Esophagus squamous epithelium (tissue), 4 donors: ENCODE measurements around the gene CAPNS2.

Experiments
- CTCF ChIP-seq, 6 experiments: fragments of 450-650 bp in 4 of 6; fragments of 200-600 bp in 2 of 6; sonication (generic) in 2 of 6; IDR thresholded peaks; one replicate each; pipeline ENCODE4 v1.5.1; 2016 to 2019; ENCODE audit warnings: antibody characterized with exemption in 6 of 6, mild to moderate bottlenecking in 4 of 6, moderate library complexity in 4 of 6
- POLR2A ChIP-seq, 4 donors: fragments of 450-650 bp; IDR thresholded peaks; one replicate each; pipeline ENCODE4 v1.6.1; 2017; ENCODE audit warnings: antibody characterized with exemption in 4 of 4, mild to moderate bottlenecking in 4 of 4, moderate library complexity in 3 of 4

DNA sequence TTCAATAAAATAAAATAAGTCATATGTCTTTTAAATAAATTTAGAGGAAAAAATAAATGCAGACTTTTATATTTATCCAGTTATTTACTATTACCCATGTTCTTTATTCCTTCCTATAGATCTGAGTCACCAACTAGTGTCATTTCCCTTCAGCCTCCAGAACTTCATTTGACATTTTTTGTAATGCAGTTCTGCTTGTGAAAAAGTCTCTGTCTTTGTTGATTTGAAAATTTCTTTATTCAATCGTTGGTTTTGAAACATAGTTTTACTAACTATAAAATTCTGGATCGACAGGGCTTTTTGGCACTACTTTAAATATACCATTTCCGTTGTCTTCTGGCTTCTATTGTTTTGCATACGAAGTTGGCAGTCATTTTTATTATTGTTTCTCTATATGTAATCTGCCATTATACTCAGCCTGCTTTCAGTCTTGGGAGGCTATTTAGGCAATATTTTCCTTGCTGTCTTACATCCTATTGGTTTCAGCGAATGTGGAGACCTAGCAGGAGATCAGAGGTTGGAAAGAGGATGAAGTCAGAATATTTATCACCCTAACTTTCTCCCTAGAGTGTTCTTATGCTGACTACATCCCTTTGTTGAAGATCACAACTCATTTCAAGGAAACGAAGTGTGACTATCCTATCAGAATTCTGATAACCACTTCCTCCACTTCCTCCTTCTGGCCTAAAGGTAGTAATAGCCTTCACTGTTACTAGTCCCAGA lies 47.3 kb downstream of the CAPNS2 start:
- TF ChIP-seq CTCF (IDR thresholded peaks at IDR 0.05) (no peak), POLR2A (IDR thresholded peaks at IDR 0.05) (no peak)
